ENCODE data around the gene DTNB.

DNA sequence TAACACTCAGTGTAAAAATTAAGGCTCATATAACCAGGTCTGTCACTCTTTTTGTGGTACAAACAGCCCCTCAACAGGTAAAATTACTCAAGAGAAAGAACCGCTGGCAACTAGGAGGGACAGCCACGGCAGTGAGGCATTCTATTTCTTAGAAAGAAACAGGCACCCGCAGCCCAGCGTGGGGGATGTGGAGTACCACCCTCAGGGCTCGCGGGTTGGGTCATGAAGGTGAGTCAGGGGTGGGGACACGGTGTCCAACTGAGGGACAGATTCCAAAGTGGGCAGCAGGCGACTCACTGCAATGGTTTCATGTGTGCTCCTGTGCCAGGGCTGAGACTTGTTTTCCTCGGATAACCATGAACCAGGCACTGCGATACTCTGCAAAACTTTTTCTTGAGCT, 129.4 kb downstream of the DTNB start:
- TF ChIP-seq POLR2AphosphoS5 (IDR thresholded peaks at IDR 0.05; ENCODE audit: low read depth, low read length): no peak
- TF ChIP-seq TAF1 (IDR thresholded peaks at IDR 0.05; ENCODE audit: low read depth, low read length): no peak
- TF ChIP-seq POLR2A (IDR thresholded peaks at IDR 0.05; ENCODE audit: low read depth, low read length): no peak
- TF ChIP-seq SPI1 (IDR thresholded peaks at IDR 0.05; ENCODE audit: low read depth, low read length): no peak

All from GM12891 (cell line).